HEK293 (cell line): ENCODE data around the gene RRP1.

Source experiments
- BCL11A ChIP-seq: fragments of 450-650 bp; formaldehyde crosslinking; IDR thresholded peaks from 2 replicates; pipeline ENCODE4 v1.5.1; 2016; ENCODE audit warnings: low read depth, missing biosample characterization, missing genetic modification characterization
- GLI2 ChIP-seq: fragments of 450-650 bp; formaldehyde crosslinking; IDR thresholded peaks from 2 replicates; pipeline ENCODE4; 2017; ENCODE audit warnings: missing biosample characterization, missing genetic modification characterization, low read depth, borderline replicate concordance
- MEIS1 ChIP-seq: sonication (generic); formaldehyde crosslinking; IDR thresholded peaks from 2 replicates; pipeline ENCODE4 v1.8.1; 2022; ENCODE audit warnings: missing genetic modification reagents, mild to moderate bottlenecking, borderline replicate concordance
- ZBTB21 ChIP-seq: fragments of 450-650 bp; formaldehyde crosslinking; IDR thresholded peaks from 2 replicates; pipeline ENCODE4 v1.5.1; 2017; ENCODE audit warnings: missing biosample characterization, missing genetic modification characterization
- ZFP3 ChIP-seq: fragments of 450-650 bp; formaldehyde crosslinking; IDR thresholded peaks from 2 replicates; pipeline ENCODE4 v1.5.1; 2016; ENCODE audit warnings: low read depth, missing biosample characterization, missing genetic modification characterization
- ZNF324 ChIP-seq: fragments of 450-650 bp; formaldehyde crosslinking; IDR thresholded peaks from 2 replicates; pipeline ENCODE4 v1.5.1; 2016; ENCODE audit warnings: missing biosample characterization, missing genetic modification characterization
- ZNF433 ChIP-seq: fragments of 450-650 bp; formaldehyde crosslinking; IDR thresholded peaks from 2 replicates; pipeline ENCODE4 v1.5.1; 2016; ENCODE audit warnings: missing biosample characterization, missing genetic modification characterization, low read depth
- ZNF530 ChIP-seq: fragments of 450-650 bp; formaldehyde crosslinking; IDR thresholded peaks from 2 replicates; pipeline ENCODE4 v1.5.1; 2016; ENCODE audit warnings: low read depth, missing biosample characterization, missing genetic modification characterization
- ZNF549 ChIP-seq: fragments of 450-650 bp; IDR thresholded peaks from 2 replicates; pipeline ENCODE4 v1.5.1; 2018; ENCODE audit warnings: missing biosample characterization, missing genetic modification characterization, mild to moderate bottlenecking, inconsistent platforms, moderate library complexity
- ZNF610 ChIP-seq: fragments of 450-650 bp; formaldehyde crosslinking; IDR thresholded peaks from 2 replicates; pipeline ENCODE4 v1.5.1; 2016; ENCODE audit warnings: missing biosample characterization, missing genetic modification characterization, borderline replicate concordance
- TF ChIP-seq, protein P1 (sequence below): fragments of 450-650 bp; formaldehyde crosslinking; IDR thresholded peaks from 2 replicates; pipeline ENCODE4 v1.5.1; 2016; ENCODE audit warnings: missing biosample characterization, missing genetic modification characterization
- TF ChIP-seq, protein P2 (sequence below): fragments of 450-650 bp; formaldehyde crosslinking; IDR thresholded peaks from 2 replicates; pipeline ENCODE4 v1.5.0; 2017; ENCODE audit warnings: missing biosample characterization, missing genetic modification characterization, borderline replicate concordance
- TF ChIP-seq, protein P3 (sequence below): fragments of 450-650 bp; formaldehyde crosslinking; IDR thresholded peaks from 2 replicates; pipeline ENCODE4 v1.5.1; 2016; ENCODE audit warnings: missing biosample characterization, missing genetic modification characterization
- TF ChIP-seq, protein P4 (sequence below): fragments of 450-650 bp; formaldehyde crosslinking; conservative IDR thresholded peaks from 2 replicates; pipeline ENCODE4 v1.5.1; 2016; ENCODE audit warnings: low read depth, missing biosample characterization, missing genetic modification characterization

DNA sequence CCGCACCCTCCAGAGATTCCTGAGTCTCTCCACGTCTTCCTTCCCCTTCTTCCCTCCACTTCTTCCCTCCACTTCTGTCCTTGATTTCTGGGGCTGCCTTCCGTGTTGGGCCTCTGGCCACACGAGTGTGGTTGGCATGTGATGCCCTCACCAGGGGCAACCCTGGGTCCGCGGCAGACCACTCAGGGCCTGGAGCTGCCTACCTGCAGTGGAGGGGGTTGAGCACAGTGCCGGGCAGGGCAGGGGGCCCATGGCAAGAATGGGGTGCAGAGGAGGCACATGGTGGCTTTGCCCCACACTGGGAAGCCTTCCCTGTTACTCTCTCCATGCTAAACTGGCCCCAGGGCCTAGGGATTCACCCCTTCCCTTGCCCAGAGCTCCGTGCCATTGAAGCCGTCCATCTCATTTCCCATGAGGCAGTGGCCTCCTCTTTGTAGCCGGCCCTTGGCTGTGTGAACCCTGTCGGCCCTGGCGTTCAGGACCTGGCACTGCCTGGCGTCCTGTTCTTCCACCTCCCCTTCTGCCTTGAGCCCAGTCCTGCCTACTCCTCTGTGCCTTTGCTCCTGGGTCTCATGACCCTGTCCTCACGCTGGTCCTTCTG, 13.4 kb downstream of the RRP1 start:
- TF ChIP-seq, protein P1, sequence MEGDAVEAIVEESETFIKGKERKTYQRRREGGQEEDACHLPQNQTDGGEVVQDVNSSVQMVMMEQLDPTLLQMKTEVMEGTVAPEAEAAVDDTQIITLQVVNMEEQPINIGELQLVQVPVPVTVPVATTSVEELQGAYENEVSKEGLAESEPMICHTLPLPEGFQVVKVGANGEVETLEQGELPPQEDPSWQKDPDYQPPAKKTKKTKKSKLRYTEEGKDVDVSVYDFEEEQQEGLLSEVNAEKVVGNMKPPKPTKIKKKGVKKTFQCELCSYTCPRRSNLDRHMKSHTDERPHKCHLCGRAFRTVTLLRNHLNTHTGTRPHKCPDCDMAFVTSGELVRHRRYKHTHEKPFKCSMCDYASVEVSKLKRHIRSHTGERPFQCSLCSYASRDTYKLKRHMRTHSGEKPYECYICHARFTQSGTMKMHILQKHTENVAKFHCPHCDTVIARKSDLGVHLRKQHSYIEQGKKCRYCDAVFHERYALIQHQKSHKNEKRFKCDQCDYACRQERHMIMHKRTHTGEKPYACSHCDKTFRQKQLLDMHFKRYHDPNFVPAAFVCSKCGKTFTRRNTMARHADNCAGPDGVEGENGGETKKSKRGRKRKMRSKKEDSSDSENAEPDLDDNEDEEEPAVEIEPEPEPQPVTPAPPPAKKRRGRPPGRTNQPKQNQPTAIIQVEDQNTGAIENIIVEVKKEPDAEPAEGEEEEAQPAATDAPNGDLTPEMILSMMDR (tag by site-specific recombination) = no peak
- TF ChIP-seq MEIS1 = no peak
- TF ChIP-seq ZNF324 (tag by site-specific recombination) = no peak
- TF ChIP-seq, protein P2, sequence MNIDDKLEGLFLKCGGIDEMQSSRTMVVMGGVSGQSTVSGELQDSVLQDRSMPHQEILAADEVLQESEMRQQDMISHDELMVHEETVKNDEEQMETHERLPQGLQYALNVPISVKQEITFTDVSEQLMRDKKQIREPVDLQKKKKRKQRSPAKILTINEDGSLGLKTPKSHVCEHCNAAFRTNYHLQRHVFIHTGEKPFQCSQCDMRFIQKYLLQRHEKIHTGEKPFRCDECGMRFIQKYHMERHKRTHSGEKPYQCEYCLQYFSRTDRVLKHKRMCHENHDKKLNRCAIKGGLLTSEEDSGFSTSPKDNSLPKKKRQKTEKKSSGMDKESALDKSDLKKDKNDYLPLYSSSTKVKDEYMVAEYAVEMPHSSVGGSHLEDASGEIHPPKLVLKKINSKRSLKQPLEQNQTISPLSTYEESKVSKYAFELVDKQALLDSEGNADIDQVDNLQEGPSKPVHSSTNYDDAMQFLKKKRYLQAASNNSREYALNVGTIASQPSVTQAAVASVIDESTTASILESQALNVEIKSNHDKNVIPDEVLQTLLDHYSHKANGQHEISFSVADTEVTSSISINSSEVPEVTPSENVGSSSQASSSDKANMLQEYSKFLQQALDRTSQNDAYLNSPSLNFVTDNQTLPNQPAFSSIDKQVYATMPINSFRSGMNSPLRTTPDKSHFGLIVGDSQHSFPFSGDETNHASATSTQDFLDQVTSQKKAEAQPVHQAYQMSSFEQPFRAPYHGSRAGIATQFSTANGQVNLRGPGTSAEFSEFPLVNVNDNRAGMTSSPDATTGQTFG (tag by site-specific recombination) = no peak
- no peak for TF ChIP-seq ZNF433
- no peak for TF ChIP-seq BCL11A
- TF ChIP-seq, protein P3, sequence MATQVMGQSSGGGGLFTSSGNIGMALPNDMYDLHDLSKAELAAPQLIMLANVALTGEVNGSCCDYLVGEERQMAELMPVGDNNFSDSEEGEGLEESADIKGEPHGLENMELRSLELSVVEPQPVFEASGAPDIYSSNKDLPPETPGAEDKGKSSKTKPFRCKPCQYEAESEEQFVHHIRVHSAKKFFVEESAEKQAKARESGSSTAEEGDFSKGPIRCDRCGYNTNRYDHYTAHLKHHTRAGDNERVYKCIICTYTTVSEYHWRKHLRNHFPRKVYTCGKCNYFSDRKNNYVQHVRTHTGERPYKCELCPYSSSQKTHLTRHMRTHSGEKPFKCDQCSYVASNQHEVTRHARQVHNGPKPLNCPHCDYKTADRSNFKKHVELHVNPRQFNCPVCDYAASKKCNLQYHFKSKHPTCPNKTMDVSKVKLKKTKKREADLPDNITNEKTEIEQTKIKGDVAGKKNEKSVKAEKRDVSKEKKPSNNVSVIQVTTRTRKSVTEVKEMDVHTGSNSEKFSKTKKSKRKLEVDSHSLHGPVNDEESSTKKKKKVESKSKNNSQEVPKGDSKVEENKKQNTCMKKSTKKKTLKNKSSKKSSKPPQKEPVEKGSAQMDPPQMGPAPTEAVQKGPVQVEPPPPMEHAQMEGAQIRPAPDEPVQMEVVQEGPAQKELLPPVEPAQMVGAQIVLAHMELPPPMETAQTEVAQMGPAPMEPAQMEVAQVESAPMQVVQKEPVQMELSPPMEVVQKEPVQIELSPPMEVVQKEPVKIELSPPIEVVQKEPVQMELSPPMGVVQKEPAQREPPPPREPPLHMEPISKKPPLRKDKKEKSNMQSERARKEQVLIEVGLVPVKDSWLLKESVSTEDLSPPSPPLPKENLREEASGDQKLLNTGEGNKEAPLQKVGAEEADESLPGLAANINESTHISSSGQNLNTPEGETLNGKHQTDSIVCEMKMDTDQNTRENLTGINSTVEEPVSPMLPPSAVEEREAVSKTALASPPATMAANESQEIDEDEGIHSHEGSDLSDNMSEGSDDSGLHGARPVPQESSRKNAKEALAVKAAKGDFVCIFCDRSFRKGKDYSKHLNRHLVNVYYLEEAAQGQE (tag by site-specific recombination) = no peak
- TF ChIP-seq, protein P4, sequence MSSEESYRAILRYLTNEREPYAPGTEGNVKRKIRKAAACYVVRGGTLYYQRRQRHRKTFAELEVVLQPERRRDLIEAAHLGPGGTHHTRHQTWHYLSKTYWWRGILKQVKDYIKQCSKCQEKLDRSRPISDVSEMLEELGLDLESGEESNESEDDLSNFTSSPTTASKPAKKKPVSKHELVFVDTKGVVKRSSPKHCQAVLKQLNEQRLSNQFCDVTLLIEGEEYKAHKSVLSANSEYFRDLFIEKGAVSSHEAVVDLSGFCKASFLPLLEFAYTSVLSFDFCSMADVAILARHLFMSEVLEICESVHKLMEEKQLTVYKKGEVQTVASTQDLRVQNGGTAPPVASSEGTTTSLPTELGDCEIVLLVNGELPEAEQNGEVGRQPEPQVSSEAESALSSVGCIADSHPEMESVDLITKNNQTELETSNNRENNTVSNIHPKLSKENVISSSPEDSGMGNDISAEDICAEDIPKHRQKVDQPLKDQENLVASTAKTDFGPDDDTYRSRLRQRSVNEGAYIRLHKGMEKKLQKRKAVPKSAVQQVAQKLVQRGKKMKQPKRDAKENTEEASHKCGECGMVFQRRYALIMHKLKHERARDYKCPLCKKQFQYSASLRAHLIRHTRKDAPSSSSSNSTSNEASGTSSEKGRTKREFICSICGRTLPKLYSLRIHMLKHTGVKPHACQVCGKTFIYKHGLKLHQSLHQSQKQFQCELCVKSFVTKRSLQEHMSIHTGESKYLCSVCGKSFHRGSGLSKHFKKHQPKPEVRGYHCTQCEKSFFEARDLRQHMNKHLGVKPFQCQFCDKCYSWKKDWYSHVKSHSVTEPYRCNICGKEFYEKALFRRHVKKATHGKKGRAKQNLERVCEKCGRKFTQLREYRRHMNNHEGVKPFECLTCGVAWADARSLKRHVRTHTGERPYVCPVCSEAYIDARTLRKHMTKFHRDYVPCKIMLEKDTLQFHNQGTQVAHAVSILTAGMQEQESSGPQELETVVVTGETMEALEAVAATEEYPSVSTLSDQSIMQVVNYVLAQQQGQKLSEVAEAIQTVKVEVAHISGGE = no peak
- TF ChIP-seq ZFP3 (tag by site-specific recombination) = no peak
- no peak for TF ChIP-seq ZNF530 (tag by site-specific recombination)
- TF ChIP-seq ZNF549 (tag by site-specific recombination) = no peak
- no peak for TF ChIP-seq ZBTB21 (tag by site-specific recombination)
- TF ChIP-seq ZNF610 (tag by site-specific recombination) = no peak
- no peak for TF ChIP-seq GLI2
